CD14-positive monocyte (primary cell): ENCODE data around the gene AANAT. TPM values are rescaled to one million over a fixed set of nuclear protein-coding genes. Genes with fewer than 3 reads are reported as not detected.

Experiments
- DNase-seq, 3 donors: peaks; one replicate each; pipeline ENCODE4 v3.0.0-alpha.2; 2011 to 2022
- H2AFZ ChIP-seq: 2 replicates; pipeline ENCODE4 v1.6.0; 2012; ENCODE audit warnings: mild to moderate bottlenecking, low read depth, low read length, inconsistent platforms; ENCODE audit not compliant: insufficient read depth, poor library complexity, severe bottlenecking
- H3K27ac ChIP-seq, 2 donors: 1 replicate in 1 of 2; 2 replicates in 1 of 2; pipeline ENCODE4 v1.5.1; 2012 to 2013; ENCODE audit warnings: low read length in 2 of 2, control low read depth in 1 of 2, inconsistent platforms in 1 of 2, low read depth in 1 of 2, mild to moderate bottlenecking in 1 of 2
- H3K27me3 ChIP-seq, 2 donors: one replicate each; pipeline versions ENCODE4 v1.6.0 to v1.6.1; 2011 to 2013; ENCODE audit warnings: low read length in 2 of 2; ENCODE audit not compliant: control insufficient read depth in 2 of 2, insufficient read depth in 2 of 2
- H3K36me3 ChIP-seq, 2 donors: replicated peaks in 1 of 2; 1 replicate in 1 of 2; 2 replicates in 1 of 2; pipeline versions ENCODE4 v1.5.1 to v1.6.1; 2012 to 2013; ENCODE audit warnings: low read length in 2 of 2, control low read depth in 1 of 2, inconsistent platforms in 1 of 2, mild to moderate bottlenecking in 1 of 2; ENCODE audit not compliant: insufficient read depth in 2 of 2, control insufficient read depth in 1 of 2
- H3K4me1 ChIP-seq, 2 donors: 1 replicate in 1 of 2; 2 replicates in 1 of 2; pipeline versions ENCODE4 v1.5.1 to v1.6.1; 2012 to 2013; ENCODE audit warnings: low read length in 2 of 2, control low read depth in 1 of 2, inconsistent platforms in 1 of 2, mild to moderate bottlenecking in 1 of 2, moderate library complexity in 1 of 2; ENCODE audit not compliant: insufficient read depth in 2 of 2, control insufficient read depth in 1 of 2
- H3K4me2 ChIP-seq: replicated peaks from 2 replicates; pipeline ENCODE3; 2012; ENCODE audit warnings: low read length, moderate library complexity, mild to moderate bottlenecking; ENCODE audit not compliant: poor library complexity, severe bottlenecking; ENCODE audit errors: extremely low read depth
- H3K4me3 ChIP-seq, 3 experiments: fragments of 200-600 bp in 1 of 3; sonication (generic) in 1 of 3; replicated peaks in 1 of 3; 1 replicate in 2 of 3; 2 replicates in 1 of 3; pipeline ENCODE4 v1.5.1; 2011 to 2013; ENCODE audit warnings: low read length in 3 of 3, mild to moderate bottlenecking in 3 of 3, control low read depth in 2 of 3, low read depth in 2 of 3, inconsistent platforms in 1 of 3, moderate library complexity in 1 of 3
- H3K79me2 ChIP-seq: 2 replicates; pipeline ENCODE4 v1.6.0; 2012; ENCODE audit warnings: mild to moderate bottlenecking, control low read depth, inconsistent platforms, low read length, moderate library complexity; ENCODE audit not compliant: insufficient read depth
- H3K9ac ChIP-seq: 2 replicates; pipeline ENCODE4 v1.6.0; 2017; ENCODE audit warnings: low read length, mild to moderate bottlenecking; ENCODE audit not compliant: insufficient read depth, poor library complexity, severe bottlenecking
- H3K9me3 ChIP-seq, 2 donors: replicated peaks in 1 of 2; 1 replicate in 1 of 2; 2 replicates in 1 of 2; pipeline versions ENCODE4 v1.5.1 to v1.6.1; 2012 to 2013; ENCODE audit warnings: low read length in 2 of 2, control low read depth in 1 of 2; ENCODE audit not compliant: control insufficient read depth in 1 of 2, insufficient read depth in 1 of 2
- H4K20me1 ChIP-seq: 2 replicates; pipeline ENCODE4 v1.6.0; 2012; ENCODE audit warnings: mild to moderate bottlenecking, low read length, control low read depth, moderate library complexity; ENCODE audit not compliant: insufficient read depth
- H3K27ac Mint-ChIP-seq, 7 donors: one replicate each; pipeline ENCODE4 v1.8.0; 2020; ENCODE audit warnings: mild to moderate bottlenecking in 7 of 7, mixed read lengths in 7 of 7, moderate library complexity in 6 of 7, inconsistent platforms in 2 of 7
- H3K27me3 Mint-ChIP-seq, 3 donors: one replicate each; pipeline ENCODE4 v1.8.0; 2021 to 2022; ENCODE audit warnings: low read depth in 3 of 3, mild to moderate bottlenecking in 3 of 3, mixed read lengths in 3 of 3, moderate library complexity in 3 of 3, inconsistent platforms in 1 of 3
- H3K36me3 Mint-ChIP-seq, 2 donors: one replicate each; pipeline ENCODE4 v1.8.0; 2020; ENCODE audit warnings: mixed read lengths in 2 of 2, inconsistent platforms in 1 of 2, mild to moderate bottlenecking in 1 of 2
- H3K4me1 Mint-ChIP-seq: one replicate; pipeline ENCODE4 v1.8.0; 2020; ENCODE audit warnings: mild to moderate bottlenecking, mixed read lengths
- H3K4me3 Mint-ChIP-seq, 2 donors: one replicate each; pipeline ENCODE4 v1.8.0; 2020; ENCODE audit warnings: mild to moderate bottlenecking in 2 of 2, mixed read lengths in 2 of 2, moderate library complexity in 1 of 2
- H3K9me3 Mint-ChIP-seq, 7 donors: one replicate each; pipeline ENCODE4 v1.8.0; 2020 to 2022; ENCODE audit warnings: mixed read lengths in 7 of 7, mild to moderate bottlenecking in 6 of 7, moderate library complexity in 6 of 7, inconsistent platforms in 2 of 7
- WGBS: methylation state at CpG from one replicate; pipeline ENCODE4 v1.1.5; 2013; ENCODE audit warnings: missing lambda C conversion rate; ENCODE audit not compliant: insufficient coverage; 5-methylcytosine and 5-hydroxymethylcytosine counted together
- intact Hi-C, 2 donors: fragments of 100-400 bp; cut with micrococcal nuclease; formaldehyde crosslinking; loops; one replicate each; pipeline versions ENCODE4 v1.15.0 to v1.15.1; 2023
- polyA plus RNA-seq, 3 donors: library from polyadenylated mRNA; depleted of rRNA in 1 of 3; unstranded in 2 of 3; stranded (reverse) in 1 of 3; fragments of 300-500 nt in 2 of 3; fragments of >200 nt in 1 of 3; fragmentation: Illumina TruSeq in 2 of 3; gene quantifications; 1 replicate in 2 of 3; 2 replicates in 1 of 3; pipeline ENCODE4 v1.2.3, GENCODE V29; 2012 to 2021
- TF ChIP-seq, protein P1 (sequence below): fragments of 200-600 bp; IDR thresholded peaks from one replicate; pipeline ENCODE4 v1.8.0; 2022; ENCODE audit warnings: antibody characterized with exemption, mild to moderate bottlenecking

Gene AANAT
- polyA plus RNA-seq, 3 donors = not detected

DNA sequence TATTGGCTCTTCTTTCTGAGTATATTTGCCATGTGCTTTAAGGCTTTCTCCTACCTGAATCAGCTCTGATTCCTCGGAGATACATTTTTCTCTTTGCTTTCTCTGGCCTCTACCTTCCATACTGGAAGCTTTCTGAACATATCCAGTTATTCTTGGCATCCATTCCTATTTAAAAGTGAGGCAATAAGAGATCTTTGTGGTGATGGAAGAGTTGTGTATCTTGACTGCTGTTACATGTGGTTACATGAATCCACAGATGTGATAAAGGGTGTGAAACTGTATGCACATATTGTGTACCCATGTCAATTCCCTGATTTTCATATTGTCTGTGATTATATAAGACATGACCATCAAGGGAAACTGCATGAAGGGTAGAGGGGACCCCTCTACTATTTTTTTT lies 38.9 kb upstream of the AANAT start:
- Mint-ChIP-seq H3K9me3 (no peaks in the 10 kb centered on the region), H3K4me1 (peaks cover 18% of the 10 kb centered on the region), H3K4me3 (no peak overlapping the region), H3K27ac (no peak overlapping the region), H3K36me3 (peaks cover 5 to 8% of the 10 kb centered on the region in 2 donors), H3K27me3 (no peaks in the 10 kb centered on the region)
- no peak overlapping the region for H2AFZ ChIP-seq
- no peaks in the 10 kb centered on the region for H3K9me3 ChIP-seq
- DNase-seq = no peak
- H3K27ac ChIP-seq = no peak overlapping the region
- peaks cover 31% of the 10 kb centered on the region for H3K79me2 ChIP-seq
- no peaks in the 10 kb centered on the region for H3K4me1 ChIP-seq
- H4K20me1 ChIP-seq = peaks cover 52% of the 10 kb centered on the region
- no peak overlapping the region for H3K4me2 ChIP-seq
- no peak overlapping the region for H3K9ac ChIP-seq
- no peak overlapping the region for H3K4me3 ChIP-seq
- H3K27me3 ChIP-seq = no peaks in the 10 kb centered on the region
- no CpG with 5 or more reads among the region's 1 CpG for WGBS
- TF ChIP-seq, protein P1, sequence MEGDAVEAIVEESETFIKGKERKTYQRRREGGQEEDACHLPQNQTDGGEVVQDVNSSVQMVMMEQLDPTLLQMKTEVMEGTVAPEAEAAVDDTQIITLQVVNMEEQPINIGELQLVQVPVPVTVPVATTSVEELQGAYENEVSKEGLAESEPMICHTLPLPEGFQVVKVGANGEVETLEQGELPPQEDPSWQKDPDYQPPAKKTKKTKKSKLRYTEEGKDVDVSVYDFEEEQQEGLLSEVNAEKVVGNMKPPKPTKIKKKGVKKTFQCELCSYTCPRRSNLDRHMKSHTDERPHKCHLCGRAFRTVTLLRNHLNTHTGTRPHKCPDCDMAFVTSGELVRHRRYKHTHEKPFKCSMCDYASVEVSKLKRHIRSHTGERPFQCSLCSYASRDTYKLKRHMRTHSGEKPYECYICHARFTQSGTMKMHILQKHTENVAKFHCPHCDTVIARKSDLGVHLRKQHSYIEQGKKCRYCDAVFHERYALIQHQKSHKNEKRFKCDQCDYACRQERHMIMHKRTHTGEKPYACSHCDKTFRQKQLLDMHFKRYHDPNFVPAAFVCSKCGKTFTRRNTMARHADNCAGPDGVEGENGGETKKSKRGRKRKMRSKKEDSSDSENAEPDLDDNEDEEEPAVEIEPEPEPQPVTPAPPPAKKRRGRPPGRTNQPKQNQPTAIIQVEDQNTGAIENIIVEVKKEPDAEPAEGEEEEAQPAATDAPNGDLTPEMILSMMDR = no peak
- intact Hi-C loops = no loop called here
- H3K36me3 ChIP-seq = no peaks in the 10 kb centered on the region

DNA sequence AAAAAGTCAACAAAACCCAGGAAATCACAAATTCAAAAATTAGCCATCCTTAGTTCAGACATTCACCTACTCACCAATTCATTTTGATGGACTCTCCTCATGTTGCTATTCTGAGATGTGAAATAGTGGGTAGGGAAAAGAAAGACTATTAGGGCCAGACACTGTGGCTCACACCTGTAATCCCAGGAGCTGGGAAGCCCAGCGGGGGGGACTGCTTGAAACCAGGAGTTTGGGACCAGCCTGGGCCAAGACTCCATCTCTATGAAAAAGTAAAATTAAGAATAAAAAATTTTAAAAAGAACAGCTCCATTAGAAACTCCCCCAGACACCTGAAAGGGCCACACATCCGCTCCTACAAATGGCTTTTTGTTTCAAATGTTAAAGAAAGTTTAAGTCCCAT lies 35.9 kb upstream of the AANAT start:
- H3K27ac ChIP-seq = no peak overlapping the region
- intact Hi-C loops = no loop called here
- Mint-ChIP-seq H3K4me1 (peaks cover 21% of the 10 kb centered on the region), H3K27me3 (peaks cover 0 to 1% (median 0%) of the 10 kb centered on the region in 3 donors), H3K4me3 (no peak overlapping the region), H3K36me3 (peaks cover 10 to 15% of the 10 kb centered on the region in 2 donors), H3K9me3 (no peaks in the 10 kb centered on the region), H3K27ac (peak overlapping the region in 1 of 7 donors; percentile 11)
- no peaks in the 10 kb centered on the region for H3K27me3 ChIP-seq
- no peak for DNase-seq
- no peaks in the 10 kb centered on the region for H3K4me1 ChIP-seq
- H3K79me2 ChIP-seq = peaks cover 40% of the 10 kb centered on the region
- no peak overlapping the region for H3K9ac ChIP-seq
- H4K20me1 ChIP-seq = peaks cover 73% of the 10 kb centered on the region
- H3K9me3 ChIP-seq = no peaks in the 10 kb centered on the region
- TF ChIP-seq, protein P1 = no peak
- H3K4me3 ChIP-seq = no peak overlapping the region
- no peaks in the 10 kb centered on the region for H3K36me3 ChIP-seq
- no peak overlapping the region for H3K4me2 ChIP-seq
- H2AFZ ChIP-seq = no peak overlapping the region
- WGBS = 100% methylated on average over 1 of the region's 2 CpGs
